Lung microvascular endothelial cell (primary cell): ENCODE data around the gene RTN4RL2. TPM values are rescaled to one million over a fixed set of nuclear protein-coding genes. Genes with fewer than 3 reads are reported as not detected.

ENCODE experiments used
- total RNA-seq: library from RNA; depleted of rRNA; stranded (reverse); fragments of >200 nt; gene quantifications from 2 replicates; pipeline ENCODE4 v1.2.1, GENCODE V29; 2014

The RTN4RL2 gene
- total RNA-seq, 1 donor from 2014 or later = 0.20 TPM

Other genes with a start within 250 kb of the RTN4RL2 start
- under 0.01 TPM in 2 replicates for gene APLNR, start 223.3 kb upstream of the RTN4RL2 start, total RNA-seq
- 39.2 and 44.6 TPM in 2 replicates for gene TNKS1BP1, start 135.6 kb upstream of the RTN4RL2 start, total RNA-seq
- gene SSRP1, start 124.6 kb upstream of the RTN4RL2 start, total RNA-seq = 34.5 and 46.9 TPM in 2 replicates
- gene P2RX3, start 122.2 kb upstream of the RTN4RL2 start, total RNA-seq = not detected in 2 replicates
- not detected in 2 replicates for gene PRG3, start 79.4 kb upstream of the RTN4RL2 start, total RNA-seq
- gene PRG2, start 69.9 kb upstream of the RTN4RL2 start, total RNA-seq = not detected in 2 replicates
- 19.4 and 38.7 TPM in 2 replicates for gene SLC43A3, start 33.4 kb upstream of the RTN4RL2 start, total RNA-seq
- gene SLC43A1, start 55.2 kb downstream of the RTN4RL2 start, total RNA-seq = 9.6 and 16.9 TPM in 2 replicates
- gene TIMM10, start 70.2 kb downstream of the RTN4RL2 start, total RNA-seq = 42.5 and 55.8 TPM in 2 replicates
- gene SMTNL1, start 77.1 kb downstream of the RTN4RL2 start, total RNA-seq = not detected in 2 replicates
- 29.2 and 44.8 TPM in 2 replicates for gene UBE2L6, start 107.1 kb downstream of the RTN4RL2 start, total RNA-seq
- gene SERPING1, start 137.2 kb downstream of the RTN4RL2 start, total RNA-seq = 0.40 TPM in 1 of 2 replicates, not detected in the other
- under 0.01 TPM in 2 replicates for gene YPEL4, start 189.4 kb downstream of the RTN4RL2 start, total RNA-seq
- 14.6 and 19.0 TPM in 2 replicates for gene CLP1, start 197.2 kb downstream of the RTN4RL2 start, total RNA-seq
- gene ZDHHC5, start 207.6 kb downstream of the RTN4RL2 start, total RNA-seq = 25.1 and 35.7 TPM in 2 replicates